NCI-H748 (cell line): ENCODE results near the gene CHID1.

Experiments
- DNase-seq: peaks from one replicate; lab custom pipeline; 2025; ENCODE audit not compliant: unreplicated experiment; lab: John Stamatoyannopoulos, UW

CHID1 gene

GRCh38 chr11:888310-889212 lies 22.0 kb downstream of the CHID1 start:
- DNase-seq = no peak

GRCh38 chr11:887589-887988 lies 23.0 kb downstream of the CHID1 start:
- DNase-seq = no peak

GRCh38 chr11:886568-886967 lies 24.0 kb downstream of the CHID1 start:
- no peak for DNase-seq

GRCh38 chr11:884578-885070 lies 26.0 kb downstream of the CHID1 start:
- DNase-seq = no peak

GRCh38 chr11:883527-883926 lies 27.1 kb downstream of the CHID1 start:
- DNase-seq = no peak

- no peak for DNase-seq
Observed at GRCh38 chr11:882596-882995, 28.0 kb downstream of the CHID1 start.

- no peak for DNase-seq
Observed at GRCh38 chr11:880447-880846, 30.2 kb downstream of the CHID1 start.

GRCh38 chr11:877565-877964 lies 33.0 kb downstream of the CHID1 start:
- DNase-seq = no peak

GRCh38 chr11:876545-876944 lies 34.1 kb downstream of the CHID1 start:
- DNase-seq = no peak

GRCh38 chr11:875769-876301 lies 34.8 kb downstream of the CHID1 start:
- no peak for DNase-seq

- DNase-seq = no peak
Observed at GRCh38 chr11:875203-875602, 35.4 kb downstream of the CHID1 start.

- no peak for DNase-seq
Observed at GRCh38 chr11:873706-874105, 36.9 kb downstream of the CHID1 start.

GRCh38 chr11:872799-873198 lies 37.8 kb downstream of the CHID1 start:
- DNase-seq = no peak

GRCh38 chr11:871472-871871 lies 39.1 kb downstream of the CHID1 start:
- no peak for DNase-seq

- no peak for DNase-seq
Observed at GRCh38 chr11:870418-870817, 40.2 kb downstream of the CHID1 start.

- DNase-seq = no peak
Observed at GRCh38 chr11:870127-870413, 40.5 kb downstream of the CHID1 start.

GRCh38 chr11:869399-870126 lies 41.0 kb downstream of the CHID1 start:
- no peak for DNase-seq

GRCh38 chr11:868802-869201 lies 41.8 kb downstream of the CHID1 start:
- DNase-seq = no peak

GRCh38 chr11:868394-868793 lies 42.2 kb downstream of the CHID1 start:
- no peak for DNase-seq

- DNase-seq = no peak
Observed at GRCh38 chr11:867856-868358, 42.7 kb downstream of the CHID1 start.

GRCh38 chr11:866481-866880 lies 44.1 kb downstream of the CHID1 start:
- no peak for DNase-seq
